ENCODE data around the gene MAPT. TPM values are rescaled to one million over a fixed set of nuclear protein-coding genes. Genes with fewer than 3 reads are reported as not detected.
A peak's percentile ranks its signal among the peaks of the same experiment; 100 is the strongest.

The MAPT gene
- total and polyA plus RNA-seq, 2 of the 13 experiments (the other 11 are each of a cell fraction or from before 2014, with no cell fraction given) = 2.1 to 2.8 TPM

DNA sequence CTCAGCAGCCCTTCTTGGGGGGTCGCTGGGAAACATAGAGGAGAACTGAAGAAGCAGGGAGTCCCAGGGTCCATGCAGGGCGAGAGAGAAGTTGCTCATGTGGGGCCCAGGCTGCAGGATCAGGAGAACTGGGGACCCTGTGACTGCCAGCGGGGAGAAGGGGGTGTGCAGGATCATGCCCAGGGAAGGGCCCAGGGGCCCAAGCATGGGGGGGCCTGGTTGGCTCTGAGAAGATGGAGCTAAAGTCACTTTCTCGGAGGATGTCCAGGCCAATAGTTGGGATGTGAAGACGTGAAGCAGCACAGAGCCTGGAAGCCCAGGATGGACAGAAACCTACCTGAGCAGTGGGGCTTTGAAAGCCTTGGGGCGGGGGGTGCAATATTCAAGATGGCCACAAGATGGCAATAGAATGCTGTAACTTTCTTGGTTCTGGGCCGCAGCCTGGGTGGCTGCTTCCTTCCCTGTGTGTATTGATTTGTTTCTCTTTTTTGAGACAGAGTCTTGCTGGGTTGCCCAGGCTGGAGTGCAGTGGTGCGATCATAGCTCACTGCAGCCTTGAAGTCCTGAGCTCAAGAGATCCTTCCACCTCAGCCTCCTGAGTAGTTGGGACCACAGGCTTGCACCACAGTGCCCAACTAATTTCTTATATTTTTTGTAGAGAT, 108.1 kb downstream of the MAPT start (continued):
- TF ChIP-seq, protein P1, sequence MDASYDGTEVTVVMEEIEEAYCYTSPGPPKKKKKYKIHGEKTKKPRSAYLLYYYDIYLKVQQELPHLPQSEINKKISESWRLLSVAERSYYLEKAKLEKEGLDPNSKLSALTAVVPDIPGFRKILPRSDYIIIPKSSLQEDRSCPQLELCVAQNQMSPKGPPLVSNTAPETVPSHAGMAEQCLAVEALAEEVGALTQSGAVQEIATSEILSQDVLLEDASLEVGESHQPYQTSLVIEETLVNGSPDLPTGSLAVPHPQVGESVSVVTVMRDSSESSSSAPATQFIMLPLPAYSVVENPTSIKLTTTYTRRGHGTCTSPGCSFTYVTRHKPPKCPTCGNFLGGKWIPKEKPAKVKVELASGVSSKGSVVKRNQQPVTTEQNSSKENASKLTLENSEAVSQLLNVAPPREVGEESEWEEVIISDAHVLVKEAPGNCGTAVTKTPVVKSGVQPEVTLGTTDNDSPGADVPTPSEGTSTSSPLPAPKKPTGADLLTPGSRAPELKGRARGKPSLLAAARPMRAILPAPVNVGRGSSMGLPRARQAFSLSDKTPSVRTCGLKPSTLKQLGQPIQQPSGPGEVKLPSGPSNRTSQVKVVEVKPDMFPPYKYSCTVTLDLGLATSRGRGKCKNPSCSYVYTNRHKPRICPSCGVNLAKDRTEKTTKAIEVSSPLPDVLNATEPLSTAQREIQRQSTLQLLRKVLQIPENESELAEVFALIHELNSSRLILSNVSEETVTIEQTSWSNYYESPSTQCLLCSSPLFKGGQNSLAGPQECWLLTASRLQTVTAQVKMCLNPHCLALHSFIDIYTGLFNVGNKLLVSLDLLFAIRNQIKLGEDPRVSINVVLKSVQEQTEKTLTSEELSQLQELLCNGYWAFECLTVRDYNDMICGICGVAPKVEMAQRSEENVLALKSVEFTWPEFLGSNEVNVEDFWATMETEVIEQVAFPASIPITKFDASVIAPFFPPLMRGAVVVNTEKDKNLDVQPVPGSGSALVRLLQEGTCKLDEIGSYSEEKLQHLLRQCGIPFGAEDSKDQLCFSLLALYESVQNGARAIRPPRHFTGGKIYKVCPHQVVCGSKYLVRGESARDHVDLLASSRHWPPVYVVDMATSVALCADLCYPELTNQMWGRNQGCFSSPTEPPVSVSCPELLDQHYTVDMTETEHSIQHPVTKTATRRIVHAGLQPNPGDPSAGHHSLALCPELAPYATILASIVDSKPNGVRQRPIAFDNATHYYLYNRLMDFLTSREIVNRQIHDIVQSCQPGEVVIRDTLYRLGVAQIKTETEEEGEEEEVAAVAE (CRISPR knock-in tag; IDR thresholded peaks at IDR 0.05; ENCODE audit: borderline replicate concordance) = peak; percentile 52; the same call in 1 of the 2 replicates
- TF ChIP-seq, protein P2, sequence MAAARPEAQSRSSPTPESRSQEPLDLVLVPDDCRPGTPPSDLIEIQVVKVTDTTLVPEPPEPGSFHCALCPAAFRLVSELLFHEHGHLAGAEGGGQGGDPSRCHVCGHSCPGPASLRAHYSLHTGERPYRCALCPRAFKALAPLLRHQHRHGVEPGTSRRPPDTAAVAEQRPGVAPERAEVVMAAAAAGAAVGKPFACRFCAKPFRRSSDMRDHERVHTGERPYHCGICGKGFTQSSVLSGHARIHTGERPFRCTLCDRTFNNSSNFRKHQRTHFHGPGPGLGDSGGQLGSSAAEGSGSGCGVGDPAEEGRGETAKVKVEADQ (CRISPR knock-in tag; IDR thresholded peaks at IDR 0.05; ENCODE audit: borderline replicate concordance) = peak; percentile 49; the same call in 1 of the 2 replicates
- peak; percentile 65 for TF ChIP-seq HIVEP1 (CRISPR knock-in tag; IDR thresholded peaks at IDR 0.05)
- no peak for TF ChIP-seq CEBPB (IDR thresholded peaks at IDR 0.05; ENCODE audit: borderline replicate concordance, low read depth, low read length)
- TF ChIP-seq, protein P3, sequence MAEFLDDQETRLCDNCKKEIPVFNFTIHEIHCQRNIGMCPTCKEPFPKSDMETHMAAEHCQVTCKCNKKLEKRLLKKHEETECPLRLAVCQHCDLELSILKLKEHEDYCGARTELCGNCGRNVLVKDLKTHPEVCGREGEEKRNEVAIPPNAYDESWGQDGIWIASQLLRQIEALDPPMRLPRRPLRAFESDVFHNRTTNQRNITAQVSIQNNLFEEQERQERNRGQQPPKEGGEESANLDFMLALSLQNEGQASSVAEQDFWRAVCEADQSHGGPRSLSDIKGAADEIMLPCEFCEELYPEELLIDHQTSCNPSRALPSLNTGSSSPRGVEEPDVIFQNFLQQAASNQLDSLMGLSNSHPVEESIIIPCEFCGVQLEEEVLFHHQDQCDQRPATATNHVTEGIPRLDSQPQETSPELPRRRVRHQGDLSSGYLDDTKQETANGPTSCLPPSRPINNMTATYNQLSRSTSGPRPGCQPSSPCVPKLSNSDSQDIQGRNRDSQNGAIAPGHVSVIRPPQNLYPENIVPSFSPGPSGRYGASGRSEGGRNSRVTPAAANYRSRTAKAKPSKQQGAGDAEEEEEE (CRISPR knock-in tag; IDR thresholded peaks at IDR 0.05; ENCODE audit: borderline replicate concordance) = 0 out of 2 replicates have a peak, but pooled peaks have one; percentile 75
- TF ChIP-seq GPN1 (CRISPR knock-in tag; IDR thresholded peaks at IDR 0.05; ENCODE audit: borderline replicate concordance) = no peak
- no peak for TF ChIP-seq SMAD1 (CRISPR knock-in tag; IDR thresholded peaks at IDR 0.05; ENCODE audit: borderline replicate concordance, low read depth)
- no peak for TF ChIP-seq ZNF382 (CRISPR knock-in tag; IDR thresholded peaks at IDR 0.05; ENCODE audit: borderline replicate concordance)
- TF ChIP-seq ZNF30 (CRISPR knock-in tag; IDR thresholded peaks at IDR 0.05) = no peak
- TF ChIP-seq PCBP2 (optimal IDR thresholded peaks at IDR 0.05; ENCODE audit: low read depth, low read length, poor library complexity, severe bottlenecking) = no peak
- peak; percentile 69; the same call in 1 of the 2 replicates for TF ChIP-seq KAT8 (CRISPR knock-in tag; IDR thresholded peaks at IDR 0.05)
- TF ChIP-seq, protein P4, sequence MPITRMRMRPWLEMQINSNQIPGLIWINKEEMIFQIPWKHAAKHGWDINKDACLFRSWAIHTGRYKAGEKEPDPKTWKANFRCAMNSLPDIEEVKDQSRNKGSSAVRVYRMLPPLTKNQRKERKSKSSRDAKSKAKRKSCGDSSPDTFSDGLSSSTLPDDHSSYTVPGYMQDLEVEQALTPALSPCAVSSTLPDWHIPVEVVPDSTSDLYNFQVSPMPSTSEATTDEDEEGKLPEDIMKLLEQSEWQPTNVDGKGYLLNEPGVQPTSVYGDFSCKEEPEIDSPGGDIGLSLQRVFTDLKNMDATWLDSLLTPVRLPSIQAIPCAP (CRISPR knock-in tag; IDR thresholded peaks at IDR 0.05; ENCODE audit: low read depth) = no peak
- TF ChIP-seq ZNF563 (CRISPR knock-in tag; IDR thresholded peaks at IDR 0.05) = no peak
- no peak for TF ChIP-seq CHCHD3 (CRISPR knock-in tag; IDR thresholded peaks at IDR 0.05)
- no peak for TF ChIP-seq ZNF550 (CRISPR knock-in tag; IDR thresholded peaks at IDR 0.05; ENCODE audit: borderline replicate concordance)
- TF ChIP-seq ZNF792 (CRISPR knock-in tag; IDR thresholded peaks at IDR 0.05) = peak; percentile 76; the same call in 1 of the 2 replicates
- no peak for TF ChIP-seq NFIB (CRISPR knock-in tag; IDR thresholded peaks at IDR 0.05; ENCODE audit: borderline replicate concordance)
- TF ChIP-seq ZNF629 (CRISPR knock-in tag; conservative IDR thresholded peaks at IDR 0.05) = 0 out of 2 replicates have a peak, but pooled peaks have one; percentile 27
- TF ChIP-seq SNAI1 (CRISPR knock-in tag; IDR thresholded peaks at IDR 0.05; ENCODE audit: borderline replicate concordance) = peak; percentile 93
- no peak for TF ChIP-seq JUN (CRISPR knock-in tag; IDR thresholded peaks at IDR 0.05)
- TF ChIP-seq, protein P5, sequence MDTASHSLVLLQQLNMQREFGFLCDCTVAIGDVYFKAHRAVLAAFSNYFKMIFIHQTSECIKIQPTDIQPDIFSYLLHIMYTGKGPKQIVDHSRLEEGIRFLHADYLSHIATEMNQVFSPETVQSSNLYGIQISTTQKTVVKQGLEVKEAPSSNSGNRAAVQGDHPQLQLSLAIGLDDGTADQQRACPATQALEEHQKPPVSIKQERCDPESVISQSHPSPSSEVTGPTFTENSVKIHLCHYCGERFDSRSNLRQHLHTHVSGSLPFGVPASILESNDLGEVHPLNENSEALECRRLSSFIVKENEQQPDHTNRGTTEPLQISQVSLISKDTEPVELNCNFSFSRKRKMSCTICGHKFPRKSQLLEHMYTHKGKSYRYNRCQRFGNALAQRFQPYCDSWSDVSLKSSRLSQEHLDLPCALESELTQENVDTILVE (CRISPR knock-in tag; IDR thresholded peaks at IDR 0.05) = no peak

Measured in HepG2 (cell line).